ENCODE measurements around the gene FXYD2.

- TF ChIP-seq, protein P1, sequence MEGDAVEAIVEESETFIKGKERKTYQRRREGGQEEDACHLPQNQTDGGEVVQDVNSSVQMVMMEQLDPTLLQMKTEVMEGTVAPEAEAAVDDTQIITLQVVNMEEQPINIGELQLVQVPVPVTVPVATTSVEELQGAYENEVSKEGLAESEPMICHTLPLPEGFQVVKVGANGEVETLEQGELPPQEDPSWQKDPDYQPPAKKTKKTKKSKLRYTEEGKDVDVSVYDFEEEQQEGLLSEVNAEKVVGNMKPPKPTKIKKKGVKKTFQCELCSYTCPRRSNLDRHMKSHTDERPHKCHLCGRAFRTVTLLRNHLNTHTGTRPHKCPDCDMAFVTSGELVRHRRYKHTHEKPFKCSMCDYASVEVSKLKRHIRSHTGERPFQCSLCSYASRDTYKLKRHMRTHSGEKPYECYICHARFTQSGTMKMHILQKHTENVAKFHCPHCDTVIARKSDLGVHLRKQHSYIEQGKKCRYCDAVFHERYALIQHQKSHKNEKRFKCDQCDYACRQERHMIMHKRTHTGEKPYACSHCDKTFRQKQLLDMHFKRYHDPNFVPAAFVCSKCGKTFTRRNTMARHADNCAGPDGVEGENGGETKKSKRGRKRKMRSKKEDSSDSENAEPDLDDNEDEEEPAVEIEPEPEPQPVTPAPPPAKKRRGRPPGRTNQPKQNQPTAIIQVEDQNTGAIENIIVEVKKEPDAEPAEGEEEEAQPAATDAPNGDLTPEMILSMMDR (conservative IDR thresholded peaks at IDR 0.05 in 1 of 2, IDR thresholded peaks at IDR 0.05 in 1 of 2; ENCODE audit: low read depth in 1 of 2, low read length in 2 of 2): no peak
- no peak for TF ChIP-seq EZH2 (IDR thresholded peaks at IDR 0.05; ENCODE audit: low read length, missing control alignments)
Measured at GRCh38 chr11:117786135-117786870, 38.2 kb downstream of the FXYD2 start.
